K562 treated with DMSO at 1 percent for 4 hours (cell line): ENCODE data around the gene NANOS2. TPM values are rescaled to one million over a fixed set of nuclear protein-coding genes. Genes with fewer than 3 reads are reported as not detected.

ENCODE experiments used
- total RNA-seq: library from RNA; unstranded; fragments of 300-600 nt; gene quantifications from 2 replicates; pipeline ENCODE4 v1.2.3, GENCODE V29; 2022; ENCODE audit not compliant: insufficient read depth

NANOS2 gene
- not detected in 2 replicates for total RNA-seq

DNA sequence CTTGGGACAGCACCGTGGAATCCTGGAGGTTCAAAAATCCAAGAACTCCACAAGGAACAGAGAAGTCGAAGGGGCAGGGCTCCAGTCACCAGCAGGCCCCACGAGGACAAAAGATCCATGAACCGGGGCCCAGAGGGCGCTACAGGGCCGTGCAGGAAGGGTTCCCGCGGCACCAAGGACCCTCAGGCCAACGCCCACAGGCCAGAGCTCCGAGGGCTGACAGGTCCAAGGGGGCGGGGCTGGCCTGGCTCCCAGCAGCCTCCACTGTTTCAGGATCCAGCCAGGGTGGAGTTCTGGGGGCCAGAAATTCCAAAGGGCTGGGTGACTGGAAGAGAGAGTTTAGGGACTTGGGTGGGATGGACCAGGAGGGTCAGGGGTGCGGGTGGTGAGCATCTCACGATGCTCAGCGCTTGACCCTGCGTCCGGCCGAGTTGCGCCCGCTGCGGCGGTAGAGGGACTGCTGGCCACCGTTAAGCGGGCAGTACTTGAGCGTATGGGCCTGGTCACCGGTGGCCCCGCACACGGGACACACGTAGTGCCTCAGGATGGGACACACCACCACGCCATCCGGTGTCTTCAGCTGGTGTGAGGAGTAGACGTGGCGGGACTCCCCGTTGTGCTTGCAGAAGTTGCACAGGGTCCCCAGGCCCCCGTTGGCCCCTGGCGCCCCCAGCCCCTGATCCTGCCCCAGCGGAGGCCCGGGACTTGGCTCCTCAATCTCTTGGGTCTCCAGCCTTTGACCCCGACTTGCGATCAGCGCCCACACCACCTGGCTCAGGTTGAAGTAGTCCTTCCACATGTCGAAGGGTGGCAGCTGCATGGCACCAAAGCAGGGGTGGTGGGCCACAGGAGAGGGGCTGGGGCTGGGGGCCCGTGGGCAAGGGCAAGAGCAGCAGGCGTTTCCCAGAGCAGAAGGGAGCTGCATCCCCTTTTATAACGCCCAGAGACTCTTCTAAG is at the start of gene NANOS2:
NANOS2 (minus strand) TSS at position 905 of the 957 bp plus-strand sequence; CDS start at position 820, 85 bp downstream.

DNA sequence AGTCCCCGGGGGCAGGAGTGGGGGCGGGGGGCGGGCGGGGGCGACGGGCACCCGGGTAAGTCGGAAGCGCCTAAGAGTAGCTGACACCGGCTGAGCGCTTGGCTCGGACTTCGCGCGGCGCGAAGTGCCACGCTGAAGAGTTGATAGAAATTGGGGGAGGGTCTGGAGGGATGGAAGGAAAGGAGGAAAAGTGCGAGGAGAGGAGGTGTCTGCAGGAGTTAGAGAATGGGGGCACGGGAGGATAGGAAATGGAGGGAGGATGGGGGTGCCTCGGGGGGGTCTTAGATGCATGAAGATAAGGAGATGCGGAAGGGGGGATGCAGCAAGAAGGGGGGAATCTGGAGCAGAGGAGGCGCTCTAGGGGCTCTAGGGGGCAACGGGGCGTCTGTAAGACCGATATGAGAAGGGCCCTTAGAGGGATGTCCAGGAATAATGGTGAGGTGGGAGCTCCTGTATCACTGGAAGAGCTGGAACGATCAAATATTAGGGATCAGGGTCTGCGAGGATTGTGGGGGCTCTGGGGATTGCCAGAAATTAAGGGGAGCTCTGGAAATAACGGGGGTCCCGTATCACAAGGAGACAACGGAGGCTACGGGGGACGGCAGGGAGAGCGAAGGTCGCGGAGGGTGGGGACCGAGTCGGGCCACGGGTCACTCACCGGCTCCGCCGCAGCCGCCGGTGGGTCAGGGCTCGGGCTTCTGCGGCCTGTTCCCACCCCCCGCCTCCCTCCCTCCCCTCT is 12.5 kb downstream of the NANOS2 start, which contains the start of gene MYPOP:
MYPOP (minus strand) TSS at position 702 of the 739 bp plus-strand sequence. CDS start 840 bp downstream, outside the sequence.

DNA sequence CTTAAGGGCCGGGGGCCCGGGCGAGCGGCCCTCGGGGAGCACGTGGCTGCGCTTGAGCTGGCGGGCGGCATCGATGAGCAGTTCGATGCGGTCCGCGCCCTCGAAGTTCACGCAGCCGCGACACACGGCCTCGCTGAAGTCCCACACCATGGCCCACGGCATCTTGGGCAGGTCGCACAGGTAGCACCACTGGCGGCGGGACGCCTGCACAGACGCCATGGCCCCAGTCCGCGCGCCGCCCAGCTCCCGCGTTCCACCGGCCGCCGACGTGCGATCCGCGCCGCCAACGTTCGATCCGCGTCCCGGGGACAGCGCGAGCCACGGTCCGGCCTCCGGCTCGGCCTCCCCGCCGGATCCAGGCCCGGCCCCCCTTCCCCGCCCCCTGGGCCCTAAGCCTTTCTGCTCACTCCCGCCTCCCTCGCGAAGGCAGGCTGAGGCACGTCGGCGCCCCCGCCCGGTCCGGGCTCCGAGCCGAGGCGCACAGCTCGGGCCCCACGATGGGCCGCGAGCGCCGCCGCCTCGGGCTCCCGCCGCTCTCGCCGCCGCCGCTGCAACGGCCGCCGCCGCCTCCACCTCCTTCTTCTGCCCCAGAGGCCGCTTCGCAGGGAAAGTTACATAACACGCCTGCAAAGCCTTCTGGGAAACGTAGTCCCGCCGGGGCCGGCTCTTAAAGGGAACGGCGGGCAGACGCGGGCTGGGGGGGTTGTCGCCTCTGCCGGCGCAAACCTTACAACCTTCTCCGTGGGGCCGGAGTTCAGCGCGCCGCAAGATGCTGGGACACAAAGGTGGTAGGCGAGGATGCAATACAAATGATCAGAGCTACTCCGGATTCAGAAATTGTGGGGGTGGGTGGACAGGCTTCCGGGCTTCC is 28.8 kb downstream of the NANOS2 start, which contains the start of gene IRF2BP1:
IRF2BP1 (minus strand) TSS at position 586 of the 871 bp plus-strand sequence; CDS start at position 219, 367 bp downstream.

DNA sequence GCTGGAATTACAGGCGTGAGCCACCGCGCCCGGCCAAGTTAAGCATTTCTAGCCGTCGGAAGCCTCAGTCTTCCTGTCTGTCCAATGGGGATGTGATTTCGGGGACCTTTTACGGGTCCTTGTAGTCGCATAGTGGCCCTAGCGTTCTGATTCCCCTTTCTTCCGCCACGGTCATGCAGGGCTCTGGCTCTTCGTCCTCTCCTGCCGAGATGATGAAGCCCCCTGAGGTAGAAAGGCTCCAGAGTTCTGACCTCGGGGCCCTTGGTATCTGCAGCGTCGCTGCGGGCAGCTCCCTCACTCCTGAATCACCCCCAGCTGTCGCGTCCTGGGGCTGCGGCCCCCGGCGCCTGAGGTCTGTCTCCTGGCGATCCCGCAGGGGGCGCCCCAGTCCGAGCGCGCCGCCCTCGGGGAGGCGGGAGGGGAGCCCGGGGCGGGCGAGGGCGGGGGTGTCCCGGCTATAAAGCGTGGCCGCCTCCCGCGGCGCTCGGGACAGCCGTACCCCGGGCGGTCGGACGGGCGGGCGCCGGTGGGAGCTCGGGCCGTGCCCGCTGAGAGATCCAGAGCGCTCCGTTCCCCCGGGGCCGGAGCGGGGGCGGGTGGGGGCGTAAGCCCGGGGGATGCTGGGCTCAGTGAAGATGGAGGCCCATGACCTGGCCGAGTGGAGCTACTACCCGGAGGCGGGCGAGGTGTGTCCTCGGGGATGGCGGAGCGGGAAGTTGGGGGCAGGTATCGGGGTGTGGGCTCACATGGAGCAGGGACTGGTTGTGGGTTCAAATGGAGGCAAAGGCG is 50.5 kb downstream of the NANOS2 start, which contains the start of gene FOXA3:
FOXA3 (plus strand) TSS at position 487 of the 789 bp plus-strand sequence; CDS start at position 618, 131 bp downstream.

Other genes starting within 250 kb of the NANOS2 start
- 11.7 and 15.8 TPM in 2 replicates for gene GIPR, start 246.6 kb downstream of the NANOS2 start, total RNA-seq
- gene SNRPD2, start 222.8 kb downstream of the NANOS2 start, total RNA-seq: 823 and 893 TPM in 2 replicates
- gene QPCTL, start 222.1 kb downstream of the NANOS2 start, total RNA-seq: 22.5 and 31.7 TPM in 2 replicates
- gene FBXO46, start 183.9 kb downstream of the NANOS2 start, total RNA-seq: 16.7 TPM in 2 replicates
- 0.28 and 0.44 TPM in 2 replicates for gene MEIOSIN, start 181.3 kb downstream of the NANOS2 start, total RNA-seq
- 18.3 and 23.1 TPM in 2 replicates for gene SIX5, start 145.5 kb downstream of the NANOS2 start, total RNA-seq
- 40.1 and 61.8 TPM in 2 replicates for gene DMPK, start 132.3 kb downstream of the NANOS2 start, total RNA-seq
- gene DMWD, start 121.9 kb downstream of the NANOS2 start, total RNA-seq: 32.7 and 43.6 TPM in 2 replicates
- gene RSPH6A, start 99.5 kb downstream of the NANOS2 start, total RNA-seq: 0.44 and 1.2 TPM in 2 replicates
- 85.7 and 90.4 TPM in 2 replicates for gene SYMPK, start 51.6 kb downstream of the NANOS2 start, total RNA-seq
- 3.1 and 4.3 TPM in 2 replicates for gene FOXA3, start 50.5 kb downstream of the NANOS2 start, total RNA-seq
- 40.4 and 41.9 TPM in 2 replicates for gene IRF2BP1, start 28.6 kb downstream of the NANOS2 start, total RNA-seq
- 7.3 and 9.6 TPM in 2 replicates for gene MYPOP, start 12.2 kb downstream of the NANOS2 start, total RNA-seq
- gene NOVA2, start 59.1 kb upstream of the NANOS2 start, total RNA-seq: not detected in 2 replicates
- gene CCDC61, start 80.7 kb upstream of the NANOS2 start, total RNA-seq: 7.1 and 10.1 TPM in 2 replicates
- gene PGLYRP1, start 108.3 kb upstream of the NANOS2 start, total RNA-seq: not detected in 2 replicates
- gene IGFL4, start 126.2 kb upstream of the NANOS2 start, total RNA-seq: not detected in 2 replicates
- gene IGFL3, start 209.9 kb upstream of the NANOS2 start, total RNA-seq: not detected in 2 replicates
- gene IGFL2, start 233.5 kb upstream of the NANOS2 start, total RNA-seq: 49.0 and 49.9 TPM in 2 replicates